ENCODE data around the gene LMAN1. TPM values are rescaled to one million over a fixed set of nuclear protein-coding genes. Genes with fewer than 3 reads are reported as not detected.

Gene LMAN1
- total RNA-seq, 6 donors from 2014 or later, result 47.5 to 159 (median 60.7) TPM

DNA sequence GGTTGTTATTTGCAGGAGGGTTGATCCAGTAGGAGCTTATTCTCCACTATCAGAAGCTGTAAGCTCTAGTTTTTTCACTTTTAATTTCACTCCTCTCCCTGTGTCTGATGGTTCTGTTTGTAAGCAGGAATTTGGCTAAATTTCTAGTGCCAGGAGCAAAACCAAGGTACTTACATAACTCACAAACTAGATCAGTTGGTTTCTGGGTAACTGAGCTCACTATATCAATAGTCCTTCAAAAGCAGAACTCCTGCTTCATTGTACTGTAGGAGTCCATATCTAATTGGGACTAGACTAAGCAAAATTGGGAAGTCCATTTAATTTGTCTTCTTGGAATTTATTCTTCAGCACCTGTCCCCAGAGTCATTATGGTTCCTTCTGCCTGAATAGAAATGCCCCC, 65.7 kb downstream of the LMAN1 start:
- Histone ChIP-seq H3K27ac (no peak overlapping the region), H3K27me3 (no peaks in the 10 kb centered on the region), H3K4me3 (no peak overlapping the region), H3K4me1 (no peaks in the 10 kb centered on the region), H3K36me3 (no peaks in the 10 kb centered on the region), H3K9me3 (no peaks in the 10 kb centered on the region)
- ATAC-seq (ENCODE audit: low FRiP score in 2 of 2) (no peak), DNase-seq (no peak)
- TF ChIP-seq POLR2A (IDR thresholded peaks at IDR 0.05), result no peak
- no peak for TF ChIP-seq EP300 (IDR thresholded peaks at IDR 0.05)
- no peak for TF ChIP-seq POLR2AphosphoS5 (IDR thresholded peaks at IDR 0.05)
- no peak for TF ChIP-seq CTCF (IDR thresholded peaks at IDR 0.05)

DNA sequence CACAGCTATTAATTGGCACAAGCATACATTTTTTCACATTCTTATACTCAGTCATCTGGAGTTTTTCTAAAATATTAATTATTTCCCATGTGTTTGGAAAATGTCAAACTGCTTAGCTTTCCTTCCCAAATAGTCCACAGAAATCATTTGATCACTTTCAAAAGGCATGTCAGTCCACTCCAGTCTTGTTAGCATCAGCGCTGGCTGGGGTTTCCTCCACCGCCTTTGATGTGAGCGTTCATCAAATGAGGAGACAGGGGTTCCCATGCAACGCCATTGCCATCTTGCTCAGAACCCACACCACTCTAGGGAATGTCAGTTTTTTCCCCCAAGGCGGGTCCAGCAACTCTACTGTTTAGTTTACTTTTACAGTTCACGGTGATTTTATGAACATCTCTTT, 72.7 kb downstream of the LMAN1 start:
- no peak overlapping the region for H3K4me3 ChIP-seq
- no peaks in the 10 kb centered on the region for H3K27me3 ChIP-seq
- H3K27ac ChIP-seq, result no peak overlapping the region
- no peak for ATAC-seq (ENCODE audit: low FRiP score in 2 of 2)
- 68 to 73% methylated on average over 6 of the region's 6 CpGs for WGBS, 2 donors
- no peak for DNase-seq
- no peaks in the 10 kb centered on the region for H3K9me3 ChIP-seq
- no peaks in the 10 kb centered on the region for H3K36me3 ChIP-seq
- no peak for TF ChIP-seq EP300 (IDR thresholded peaks at IDR 0.05)
- H3K4me1 ChIP-seq, result no peaks in the 10 kb centered on the region

DNA sequence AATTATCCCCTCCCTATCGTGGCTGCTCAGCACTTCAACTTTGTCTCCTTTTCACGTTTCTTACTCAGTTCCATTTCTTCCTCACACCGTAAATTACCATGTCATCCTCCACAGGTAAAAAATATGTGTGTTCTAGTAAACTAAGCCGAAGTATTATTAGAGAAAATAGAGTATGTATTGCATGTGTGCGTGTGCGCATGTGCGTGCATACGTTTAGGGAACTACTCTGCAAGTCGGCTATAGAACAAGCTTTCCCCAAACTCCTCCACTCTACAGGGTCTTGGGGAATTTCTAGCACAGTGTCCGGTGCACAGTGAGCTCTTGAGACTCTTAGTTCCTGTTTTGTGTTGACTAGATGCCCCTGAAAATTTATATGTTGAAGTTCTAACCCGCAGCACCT, 76.7 kb downstream of the LMAN1 start:
- no peak for ATAC-seq (ENCODE audit: low FRiP score in 2 of 2)
- Histone ChIP-seq H3K9me3 (no peaks in the 10 kb centered on the region), H3K27me3 (no peaks in the 10 kb centered on the region), H3K4me1 (no peaks in the 10 kb centered on the region), H3K27ac (no peak overlapping the region), H3K4me3 (no peak overlapping the region), H3K36me3 (no peaks in the 10 kb centered on the region)
- TF ChIP-seq POLR2A (IDR thresholded peaks at IDR 0.05) (no peak), CTCF (IDR thresholded peaks at IDR 0.05) (no peak), EP300 (IDR thresholded peaks at IDR 0.05) (no peak), POLR2AphosphoS5 (IDR thresholded peaks at IDR 0.05) (no peak)
- 81 to 82% methylated on average over 11 of the region's 11 CpGs for WGBS, 2 donors
- no peak for DNase-seq

GRCh38 chr18:59279722-59280121, 79.3 kb downstream of the LMAN1 start:
- H3K9me3 ChIP-seq, result no peaks in the 10 kb centered on the region
- peaks cover 0 to 9% (median 3%) of the 10 kb centered on the region in 4 donors for H3K27me3 ChIP-seq
- ATAC-seq (ENCODE audit: low FRiP score in 2 of 2), result no peak
- no peaks in the 10 kb centered on the region for H3K36me3 ChIP-seq
- WGBS, 2 donors, result 59 to 76% methylated on average over 1 of the region's 1 CpG
- no peak for DNase-seq
- no peak for TF ChIP-seq POLR2A (IDR thresholded peaks at IDR 0.05)
- TF ChIP-seq EP300 (IDR thresholded peaks at IDR 0.05), result no peak
- no peak for TF ChIP-seq CTCF (IDR thresholded peaks at IDR 0.05)
- no peak for TF ChIP-seq POLR2AphosphoS5 (IDR thresholded peaks at IDR 0.05)
- no peak overlapping the region for H3K27ac ChIP-seq
- H3K4me3 ChIP-seq, result no peak overlapping the region
- H3K4me1 ChIP-seq, result no peaks in the 10 kb centered on the region

DNA sequence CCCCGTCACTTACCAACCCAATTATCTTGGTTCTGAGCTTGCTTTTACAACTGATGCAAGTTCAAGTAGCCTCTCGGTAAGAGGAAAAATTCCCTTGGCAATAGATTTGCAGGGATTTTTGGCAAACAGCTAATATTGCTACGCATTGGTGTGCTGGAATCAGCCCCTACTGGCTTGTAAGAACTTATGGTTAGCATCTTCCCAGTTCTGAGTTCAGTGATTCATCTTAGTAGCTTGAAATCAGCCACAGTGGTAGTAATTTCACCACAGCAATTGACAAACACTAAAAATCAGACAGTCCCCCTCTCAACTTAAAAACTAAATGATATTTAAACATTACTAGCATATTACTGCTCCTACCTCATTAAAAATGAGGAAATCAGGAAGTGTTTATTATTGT, 79.9 kb downstream of the LMAN1 start:
- Histone ChIP-seq H3K9me3 (no peaks in the 10 kb centered on the region), H3K27me3 (peaks cover 0 to 10% (median 6%) of the 10 kb centered on the region in 4 donors), H3K4me1 (no peaks in the 10 kb centered on the region), H3K36me3 (no peaks in the 10 kb centered on the region), H3K4me3 (no peak overlapping the region), H3K27ac (no peak overlapping the region)
- no peak for DNase-seq
- no peak for ATAC-seq (ENCODE audit: low FRiP score in 2 of 2)
- no peak for TF ChIP-seq CTCF (IDR thresholded peaks at IDR 0.05)
- no peak for TF ChIP-seq POLR2AphosphoS5 (IDR thresholded peaks at IDR 0.05)
- TF ChIP-seq POLR2A (IDR thresholded peaks at IDR 0.05), result no peak
- no peak for TF ChIP-seq EP300 (IDR thresholded peaks at IDR 0.05)
- 52 to 65% methylated on average over 3 of the region's 3 CpGs for WGBS, 2 donors

Measured in upper lobe of left lung (tissue), 6 donors.